Measurements from ENCODE around the gene CD4. TPM values are rescaled to one million over a fixed set of nuclear protein-coding genes. Genes with fewer than 3 reads are reported as not detected.

CD4 gene
- polyA plus RNA-seq, 1 of the 3 experiments (the other 2 are of a cell fraction), result 0.02 TPM

GRCh38 chr12:6747216-6747615, 42.1 kb upstream of the CD4 start:
- peaks cover 16% of the 10 kb centered on the region for H3F3A ChIP-seq (replicated peaks; ENCODE audit: insufficient read depth)
- CTCF ChIA-PET, result interaction anchor here (1.3 to 1.6 kb wide), 2 partner anchors 33 to 78 kb away, joined by 5 to 7 read pairs; no protein-coding TSS in a partner anchor

GRCh38 chr12:6748761-6749160, 40.6 kb upstream of the CD4 start:
- H3K36me3 ChIP-seq (replicated peaks in 1 of 2; ENCODE audit: control insufficient read depth in 1 of 2, insufficient read depth in 2 of 2, low read length in 1 of 2), result peaks cover 43 to 52% of the 10 kb centered on the region in 2 experiments
- H3K27me3 ChIP-seq (ENCODE audit: insufficient read depth), result no peaks in the 10 kb centered on the region
- peaks cover 34% of the 10 kb centered on the region for H3K79me2 ChIP-seq (ENCODE audit: insufficient read depth)
- 97% methylated on average over 16 of the region's 28 CpGs for WGBS (ENCODE audit: low lambda C conversion rate)
- ChIA-PET CTCF (interaction anchor here (12.7 kb wide), 1 partner anchor 23 kb away, joined by 343 read pairs; the partner anchor contains the start of genes LAG3 and PTMS), POLR2A (no interaction called here)
- no peak overlapping the region for H2AFZ ChIP-seq (ENCODE audit: low read depth)
- no peaks in the 10 kb centered on the region for H3K9me2 ChIP-seq
- no peak overlapping the region for H3K9ac ChIP-seq
- H4K20me1 ChIP-seq (ENCODE audit: insufficient read depth), result peaks cover 12% of the 10 kb centered on the region
- DNase-seq, result no peak
- H3K4me3 ChIP-seq (ENCODE audit: low read depth in 2 of 2, low read length in 1 of 2), result no peak overlapping the region
- peaks cover 16% of the 10 kb centered on the region for H3F3A ChIP-seq (replicated peaks; ENCODE audit: insufficient read depth)
- H3K4me2 ChIP-seq, result no peak overlapping the region
- no peaks in the 10 kb centered on the region for H3K9me3 ChIP-seq
- H3K4me1 ChIP-seq (ENCODE audit: control insufficient read depth in 1 of 2, insufficient read depth in 2 of 2, low read depth in 1 of 2, low read length in 1 of 2), result peaks cover 9 to 10% of the 10 kb centered on the region in 2 experiments
- H3K27ac ChIP-seq (ENCODE audit: low read depth in 2 of 2, low read length in 1 of 2), result no peak overlapping the region
- TF ChIP-seq GATA2 (CRISPR knock-in tag; IDR thresholded peaks at IDR 0.05) (no peak), NFIC (IDR thresholded peaks at IDR 0.05; ENCODE audit: borderline replicate concordance) (no peak), MAX (IDR thresholded peaks at IDR 0.05; ENCODE audit: low read depth) (no peak), FOSL2 (IDR thresholded peaks at IDR 0.05; ENCODE audit: borderline replicate concordance, low read depth) (no peak), POLR2AphosphoS5 (IDR thresholded peaks at IDR 0.05; ENCODE audit: low read depth, low read length) (no peak), IRF3 (IDR thresholded peaks at IDR 0.05; ENCODE audit: low read depth, low read length) (no peak), FOXM1 (IDR thresholded peaks at IDR 0.05; ENCODE audit: low read depth) (no peak), YY1 (IDR thresholded peaks at IDR 0.05; ENCODE audit: low read depth) (no peak), MEF2A (IDR thresholded peaks at IDR 0.05; ENCODE audit: borderline replicate concordance, low read depth) (no peak), RCOR1 (IDR thresholded peaks at IDR 0.05; ENCODE audit: low read length) (no peak), CHD2 (IDR thresholded peaks at IDR 0.05; ENCODE audit: low read length, partially characterized antibody) (no peak)

More at GRCh38 chr12:6747216-6747615, 42.1 kb upstream of the CD4 start:
- WGBS (ENCODE audit: low lambda C conversion rate), result 86% methylated on average over 4 of the region's 4 CpGs
- TF ChIP-seq REST (IDR thresholded peaks at IDR 0.05; ENCODE audit: low read depth, low read length), result no peak
- no peak for TF ChIP-seq EZH2phosphoT487 (IDR thresholded peaks at IDR 0.05; ENCODE audit: borderline replicate concordance, low read depth)
- no peak for TF ChIP-seq USF1 (IDR thresholded peaks at IDR 0.05; ENCODE audit: borderline replicate concordance, low read depth)
- TF ChIP-seq ELF1 (IDR thresholded peaks at IDR 0.05), result no peak
- Histone ChIP-seq H3K27ac (ENCODE audit: low read depth in 2 of 2, low read length in 1 of 2) (no peak overlapping the region), H3K9me2 (no peaks in the 10 kb centered on the region), H3K9me3 (no peaks in the 10 kb centered on the region), H3K4me1 (ENCODE audit: control insufficient read depth in 1 of 2, insufficient read depth in 2 of 2, low read depth in 1 of 2, low read length in 1 of 2) (peaks cover 8 to 9% of the 10 kb centered on the region in 2 experiments), H2AFZ (ENCODE audit: low read depth) (no peak overlapping the region), H3K79me2 (ENCODE audit: insufficient read depth) (peaks cover 27% of the 10 kb centered on the region), H4K20me1 (ENCODE audit: insufficient read depth) (peaks cover 12% of the 10 kb centered on the region), H3K9ac (no peak overlapping the region), H3K27me3 (ENCODE audit: insufficient read depth) (no peaks in the 10 kb centered on the region), H3K4me3 (ENCODE audit: low read depth in 2 of 2, low read length in 1 of 2) (no peak overlapping the region), H3K36me3 (replicated peaks in 1 of 2; ENCODE audit: control insufficient read depth in 1 of 2, insufficient read depth in 2 of 2, low read length in 1 of 2) (peaks cover 43 to 52% of the 10 kb centered on the region in 2 experiments), H3K4me2 (no peak overlapping the region)
- POLR2A ChIA-PET, result interaction anchor here (1.2 kb wide), 1 partner anchor 31 kb away, joined by 3 read pairs; no protein-coding TSS in a partner anchor
- DNase-seq, result no peak
